Natural killer cell (primary cell): ENCODE measurements around the gene BFSP1. TPM values are rescaled to one million over a fixed set of nuclear protein-coding genes. Genes with fewer than 3 reads are reported as not detected.

Source experiments
- ATAC-seq, 3 donors: fragments of 150-1000 bp in 2 of 3; fragments of 200-7000 bp in 1 of 3; cut with Tn5 transposase; 1 replicate in 1 of 3; 2 replicates in 2 of 3; pipeline ENCODE4 v1.10.0; 2021; ENCODE audit warnings: mild to moderate bottlenecking in 2 of 3, moderate library complexity in 2 of 3
- DNase-seq, 2 donors: peaks; one replicate each; pipeline versions ENCODE4 v3.0.0 to v3.0.0-alpha.2; 2013 to 2021; ENCODE audit warnings: mixed read lengths in 1 of 2
- H3K27ac ChIP-seq: one replicate; pipeline ENCODE4 v1.5.1; 2013; ENCODE audit warnings: mild to moderate bottlenecking, low read length
- H3K27me3 ChIP-seq: one replicate; pipeline ENCODE4 v1.6.1; 2013; ENCODE audit warnings: low read length; ENCODE audit not compliant: control insufficient read depth, insufficient read depth
- H3K36me3 ChIP-seq: one replicate; pipeline ENCODE4 v1.6.1; 2013; ENCODE audit warnings: low read length; ENCODE audit not compliant: control insufficient read depth, insufficient read depth
- H3K4me1 ChIP-seq: one replicate; pipeline ENCODE4 v1.6.1; 2013; ENCODE audit warnings: low read length; ENCODE audit not compliant: control insufficient read depth, insufficient read depth
- H3K4me3 ChIP-seq: one replicate; pipeline ENCODE4 v1.5.1; 2013; ENCODE audit warnings: low read length
- H3K9me3 ChIP-seq: one replicate; pipeline ENCODE4 v1.6.1; 2013; ENCODE audit warnings: low read length; ENCODE audit not compliant: control insufficient read depth, insufficient read depth
- H3K27ac Mint-ChIP-seq, 2 donors: one replicate each; pipeline ENCODE4 v1.8.0; 2022; ENCODE audit warnings: mild to moderate bottlenecking in 2 of 2, mixed read lengths in 2 of 2, moderate library complexity in 1 of 2
- H3K27me3 Mint-ChIP-seq, 2 donors: one replicate each; pipeline ENCODE4 v1.8.0; 2022; ENCODE audit warnings: low read depth in 2 of 2, mixed read lengths in 2 of 2
- H3K36me3 Mint-ChIP-seq: one replicate; pipeline ENCODE4 v1.8.0; 2022; ENCODE audit warnings: mixed read lengths
- H3K4me1 Mint-ChIP-seq, 2 donors: one replicate each; pipeline ENCODE4 v1.8.0; 2022; ENCODE audit warnings: mixed read lengths in 2 of 2
- H3K4me3 Mint-ChIP-seq: one replicate; pipeline ENCODE4 v1.8.0; 2022; ENCODE audit warnings: mild to moderate bottlenecking, moderate library complexity, mixed read lengths
- H3K9me3 Mint-ChIP-seq, 2 donors: one replicate each; pipeline ENCODE4 v1.8.0; 2022; ENCODE audit warnings: mixed read lengths in 2 of 2
- WGBS: methylation state at CpG from one replicate; pipeline ENCODE4 v1.1.7; 2013; ENCODE audit warnings: missing lambda C conversion rate; ENCODE audit not compliant: insufficient coverage; 5-methylcytosine and 5-hydroxymethylcytosine counted together
- intact Hi-C: fragments of 100-400 bp; cut with micrococcal nuclease; formaldehyde crosslinking; loops from one replicate; pipeline ENCODE4 v1.14.2; 2022
- total RNA-seq, 4 donors: library from RNA; stranded (reverse); fragments of 120-200 nt in 1 of 4; gene quantifications; one replicate each; pipeline versions ENCODE4 v1.2.3 to v1.2.4, GENCODE V29; 2013 to 2022
- TF ChIP-seq, protein P1 (sequence below): fragments of 200-600 bp; IDR thresholded peaks from one replicate; pipeline ENCODE4 v1.8.0; 2022; ENCODE audit warnings: antibody characterized with exemption

The BFSP1 gene
- total RNA-seq, 3 donors from 2014 or later (not counting 1 experiment from before 2014, with no cell fraction given), result 2.7 to 7.3 (median 3.7) TPM

DNA sequence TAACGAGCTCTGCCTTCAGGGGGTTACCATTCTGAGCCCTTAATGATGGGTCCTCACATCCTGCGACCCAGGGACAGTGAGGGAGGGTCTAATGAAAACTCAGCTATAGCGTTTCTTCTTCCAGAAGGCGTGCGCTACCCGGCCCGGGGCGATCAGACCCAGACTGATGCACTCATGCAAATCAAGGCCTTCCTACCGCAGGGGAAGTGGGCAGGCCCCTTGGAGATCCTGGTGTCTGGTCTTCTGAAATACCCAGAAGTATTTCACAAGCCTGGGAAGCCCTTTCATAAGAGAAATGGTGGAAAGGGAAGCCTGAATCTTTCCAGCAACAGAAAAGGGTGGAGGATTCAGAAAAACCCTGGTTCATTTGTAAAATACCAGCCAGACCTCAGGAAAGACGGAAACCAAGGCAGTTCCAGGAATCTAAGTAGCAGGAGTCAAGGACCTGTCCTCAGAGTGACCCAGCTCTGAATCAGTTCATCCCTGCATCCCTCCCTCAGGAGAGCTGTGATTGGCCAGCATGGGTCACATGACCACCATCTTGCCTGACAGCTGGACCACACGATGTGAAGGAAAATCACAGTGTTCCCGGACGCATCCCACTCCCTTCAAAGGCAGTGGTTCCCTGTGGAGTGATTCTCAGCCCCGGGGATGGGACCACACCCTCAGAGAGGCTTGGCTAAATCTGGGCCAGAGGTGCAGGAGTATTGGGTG is 12.7 kb downstream of the BFSP1 start:
- H3K27ac ChIP-seq, result no peak overlapping the region
- Mint-ChIP-seq H3K4me1 (peaks cover 5 to 8% of the 10 kb centered on the region in 2 donors), H3K27me3 (no peaks in the 10 kb centered on the region), H3K9me3 (no peaks in the 10 kb centered on the region), H3K36me3 (no peaks in the 10 kb centered on the region), H3K27ac (no peak overlapping the region), H3K4me3 (no peak overlapping the region)
- no peak for ATAC-seq
- H3K4me1 ChIP-seq, result no peaks in the 10 kb centered on the region
- no peaks in the 10 kb centered on the region for H3K36me3 ChIP-seq
- no peaks in the 10 kb centered on the region for H3K9me3 ChIP-seq
- 87% methylated on average over 14 of the region's 14 CpGs for WGBS
- H3K4me3 ChIP-seq, result no peak overlapping the region
- H3K27me3 ChIP-seq, result no peaks in the 10 kb centered on the region
- intact Hi-C loops, result no loop called here
- TF ChIP-seq, protein P1, sequence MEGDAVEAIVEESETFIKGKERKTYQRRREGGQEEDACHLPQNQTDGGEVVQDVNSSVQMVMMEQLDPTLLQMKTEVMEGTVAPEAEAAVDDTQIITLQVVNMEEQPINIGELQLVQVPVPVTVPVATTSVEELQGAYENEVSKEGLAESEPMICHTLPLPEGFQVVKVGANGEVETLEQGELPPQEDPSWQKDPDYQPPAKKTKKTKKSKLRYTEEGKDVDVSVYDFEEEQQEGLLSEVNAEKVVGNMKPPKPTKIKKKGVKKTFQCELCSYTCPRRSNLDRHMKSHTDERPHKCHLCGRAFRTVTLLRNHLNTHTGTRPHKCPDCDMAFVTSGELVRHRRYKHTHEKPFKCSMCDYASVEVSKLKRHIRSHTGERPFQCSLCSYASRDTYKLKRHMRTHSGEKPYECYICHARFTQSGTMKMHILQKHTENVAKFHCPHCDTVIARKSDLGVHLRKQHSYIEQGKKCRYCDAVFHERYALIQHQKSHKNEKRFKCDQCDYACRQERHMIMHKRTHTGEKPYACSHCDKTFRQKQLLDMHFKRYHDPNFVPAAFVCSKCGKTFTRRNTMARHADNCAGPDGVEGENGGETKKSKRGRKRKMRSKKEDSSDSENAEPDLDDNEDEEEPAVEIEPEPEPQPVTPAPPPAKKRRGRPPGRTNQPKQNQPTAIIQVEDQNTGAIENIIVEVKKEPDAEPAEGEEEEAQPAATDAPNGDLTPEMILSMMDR, result no peak
- no peak for DNase-seq

DNA sequence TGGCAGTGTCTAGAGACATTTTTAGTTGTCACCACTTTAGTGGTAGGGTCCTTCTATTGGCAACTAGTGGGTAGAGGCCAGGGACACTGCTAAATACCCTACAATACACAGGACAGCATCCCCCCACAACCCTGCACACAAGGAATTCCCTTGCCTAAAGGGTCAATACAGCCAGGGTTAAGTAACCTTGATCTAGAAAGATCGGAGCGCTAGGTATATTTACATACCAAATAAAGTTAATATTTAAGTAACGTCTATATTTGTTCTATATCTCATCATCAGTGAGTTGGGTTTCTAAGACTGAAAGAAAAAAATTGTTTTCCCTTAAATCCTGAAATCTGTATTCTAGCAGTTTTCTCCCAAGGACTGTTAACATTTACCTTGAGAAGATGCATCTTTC is 16.1 kb downstream of the BFSP1 start:
- Mint-ChIP-seq H3K27me3 (no peaks in the 10 kb centered on the region), H3K4me3 (no peak overlapping the region), H3K4me1 (peaks cover 24 to 31% of the 10 kb centered on the region in 2 donors), H3K36me3 (no peaks in the 10 kb centered on the region), H3K27ac (no peak overlapping the region), H3K9me3 (no peaks in the 10 kb centered on the region)
- DNase-seq (no peak), ATAC-seq (no peak)
- Histone ChIP-seq H3K9me3 (no peaks in the 10 kb centered on the region), H3K4me3 (no peak overlapping the region), H3K36me3 (no peaks in the 10 kb centered on the region), H3K27me3 (no peaks in the 10 kb centered on the region), H3K27ac (no peak overlapping the region), H3K4me1 (peaks cover 19% of the 10 kb centered on the region)
- intact Hi-C loops, result no loop called here
- TF ChIP-seq, protein P1, result no peak
- no CpG with 5 or more reads among the region's 3 CpGs for WGBS

- WGBS, result 92% methylated on average over 2 of the region's 2 CpGs
- H3K27me3 Mint-ChIP-seq, result no peaks in the 10 kb centered on the region
- H3K36me3 Mint-ChIP-seq, result no peaks in the 10 kb centered on the region
- Histone ChIP-seq H3K36me3 (no peaks in the 10 kb centered on the region), H3K27ac (no peak overlapping the region), H3K9me3 (no peaks in the 10 kb centered on the region), H3K27me3 (no peaks in the 10 kb centered on the region), H3K4me3 (no peak overlapping the region), H3K4me1 (peaks cover 19% of the 10 kb centered on the region)
- H3K9me3 Mint-ChIP-seq, result no peaks in the 10 kb centered on the region
- TF ChIP-seq, protein P1, result no peak
- H3K4me1 Mint-ChIP-seq, result peaks cover 33 to 37% of the 10 kb centered on the region in 2 donors
- intact Hi-C loops, result no loop called here
- DNase-seq (no peak), ATAC-seq (no peak)
- H3K27ac Mint-ChIP-seq, result no peak overlapping the region
- no peak overlapping the region for H3K4me3 Mint-ChIP-seq
These were observed 17.2 kb downstream of the BFSP1 start for GRCh38 chr20:17513939-17514338.

DNA sequence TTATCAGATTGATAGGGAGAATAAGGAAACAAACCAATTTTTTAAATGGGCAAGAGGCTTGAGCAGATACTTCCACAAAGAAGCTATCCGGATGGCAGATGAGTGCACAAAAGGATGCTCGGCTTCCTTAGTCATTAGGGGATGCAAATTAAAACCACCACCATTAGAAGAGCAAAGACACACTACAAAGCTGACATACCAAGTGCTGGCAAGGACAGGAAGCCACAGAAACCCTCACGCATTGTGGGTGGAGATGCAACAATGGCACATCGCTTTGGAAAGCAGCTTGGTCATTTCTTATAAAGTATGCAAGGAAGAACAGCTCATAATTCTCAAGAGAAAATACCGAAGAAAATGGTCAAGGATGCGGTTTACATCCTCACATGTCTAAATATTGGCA is 19.8 kb downstream of the BFSP1 start:
- H3K27me3 ChIP-seq, result no peaks in the 10 kb centered on the region
- no peak overlapping the region for H3K27ac ChIP-seq
- H3K4me3 ChIP-seq, result no peak overlapping the region
- intact Hi-C loops, result no loop called here
- H3K9me3 Mint-ChIP-seq, result no peaks in the 10 kb centered on the region
- TF ChIP-seq, protein P1, result no peak
- H3K4me3 Mint-ChIP-seq, result peak overlapping the region; percentile 87
- ATAC-seq (peak; percentile 44 to 88 (median 68)), DNase-seq (peak; percentile 34 to 39)
- WGBS, result 15% methylated on average over 5 of the region's 6 CpGs
- H3K9me3 ChIP-seq, result no peaks in the 10 kb centered on the region
- no peaks in the 10 kb centered on the region for H3K36me3 ChIP-seq
- H3K27ac Mint-ChIP-seq, result peak overlapping the region; percentile 10 to 50
- no peaks in the 10 kb centered on the region for H3K36me3 Mint-ChIP-seq
- H3K4me1 Mint-ChIP-seq, result peaks cover 50 to 55% of the 10 kb centered on the region in 2 donors
- H3K27me3 Mint-ChIP-seq, result no peaks in the 10 kb centered on the region
- peaks cover 34% of the 10 kb centered on the region for H3K4me1 ChIP-seq
